Measurements from ENCODE around the gene SMTNL2.
A peak's percentile ranks its signal among the peaks of the same experiment; 100 is the strongest.

SMTNL2 gene

DNA sequence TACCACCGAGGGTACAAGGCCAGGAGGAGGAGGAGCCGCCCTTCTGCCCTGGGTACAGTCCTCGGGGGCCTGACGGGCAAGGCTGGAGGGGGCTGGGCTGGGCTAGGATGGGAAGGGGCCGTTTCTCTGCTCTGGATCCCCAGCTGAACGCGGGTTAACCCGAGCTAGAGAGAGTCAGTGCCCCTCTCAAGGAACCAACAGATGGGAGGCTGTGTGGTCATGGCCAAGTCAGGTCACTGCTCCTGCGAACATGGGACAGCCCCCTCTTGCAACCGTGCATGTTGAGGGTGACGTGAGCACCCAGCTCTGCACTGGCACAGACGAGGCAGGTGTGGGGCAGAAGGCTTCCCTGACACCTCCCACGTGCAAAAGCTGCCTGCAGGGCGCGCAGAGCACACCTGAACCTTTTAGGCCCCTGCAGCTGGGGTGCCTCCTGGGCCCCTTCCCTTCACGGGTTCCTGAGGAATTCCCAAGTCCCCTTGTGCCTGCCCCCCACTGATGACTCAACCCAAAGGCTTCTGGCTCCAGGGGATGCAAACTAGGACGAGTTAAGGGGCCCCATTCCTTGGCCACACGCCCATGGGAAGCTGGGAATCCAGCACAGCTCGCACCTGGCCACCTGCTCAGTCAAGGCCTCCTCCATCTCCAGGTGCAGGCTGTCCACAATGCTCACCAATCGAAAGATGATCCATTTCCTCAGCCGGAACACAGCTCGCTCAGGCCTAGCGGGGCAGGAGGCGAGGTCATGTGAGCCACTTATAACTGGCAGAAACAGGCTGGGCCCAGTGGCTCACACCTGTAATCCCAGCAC, 35.4 kb upstream of the SMTNL2 start:
- Histone ChIP-seq H3K36me3 (replicated peaks) (peaks cover 68% of the 10 kb centered on the region), H3K27ac (no peak overlapping the region), H3K4me3 (ENCODE audit: low read depth, low read length) (no peak overlapping the region), H3K27me3 (replicated peaks) (no peaks in the 10 kb centered on the region)
- TF ChIP-seq, protein P1, sequence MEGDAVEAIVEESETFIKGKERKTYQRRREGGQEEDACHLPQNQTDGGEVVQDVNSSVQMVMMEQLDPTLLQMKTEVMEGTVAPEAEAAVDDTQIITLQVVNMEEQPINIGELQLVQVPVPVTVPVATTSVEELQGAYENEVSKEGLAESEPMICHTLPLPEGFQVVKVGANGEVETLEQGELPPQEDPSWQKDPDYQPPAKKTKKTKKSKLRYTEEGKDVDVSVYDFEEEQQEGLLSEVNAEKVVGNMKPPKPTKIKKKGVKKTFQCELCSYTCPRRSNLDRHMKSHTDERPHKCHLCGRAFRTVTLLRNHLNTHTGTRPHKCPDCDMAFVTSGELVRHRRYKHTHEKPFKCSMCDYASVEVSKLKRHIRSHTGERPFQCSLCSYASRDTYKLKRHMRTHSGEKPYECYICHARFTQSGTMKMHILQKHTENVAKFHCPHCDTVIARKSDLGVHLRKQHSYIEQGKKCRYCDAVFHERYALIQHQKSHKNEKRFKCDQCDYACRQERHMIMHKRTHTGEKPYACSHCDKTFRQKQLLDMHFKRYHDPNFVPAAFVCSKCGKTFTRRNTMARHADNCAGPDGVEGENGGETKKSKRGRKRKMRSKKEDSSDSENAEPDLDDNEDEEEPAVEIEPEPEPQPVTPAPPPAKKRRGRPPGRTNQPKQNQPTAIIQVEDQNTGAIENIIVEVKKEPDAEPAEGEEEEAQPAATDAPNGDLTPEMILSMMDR (IDR thresholded peaks at IDR 0.05; ENCODE audit: low read depth, low read length, missing control alignments), result no peak
- no peak for DNase-seq
- in situ Hi-C loops (cut with HindIII; ENCODE audit: low pct_ligation_motif_present, low sequenced_read_pairs), result no loop called here

- Histone ChIP-seq H3K27me3 (replicated peaks) (no peaks in the 10 kb centered on the region), H3K27ac (no peak overlapping the region), H3K4me3 (ENCODE audit: low read depth, low read length) (no peak overlapping the region), H3K36me3 (replicated peaks) (peaks cover 63% of the 10 kb centered on the region)
- TF ChIP-seq, protein P1 (IDR thresholded peaks at IDR 0.05; ENCODE audit: low read depth, low read length, missing control alignments), result no peak
- in situ Hi-C loops (cut with HindIII; ENCODE audit: low pct_ligation_motif_present, low sequenced_read_pairs), result no loop called here
- DNase-seq, result no peak
Measured at GRCh38 chr17:4549781-4550533, 34.4 kb upstream of the SMTNL2 start.

DNA sequence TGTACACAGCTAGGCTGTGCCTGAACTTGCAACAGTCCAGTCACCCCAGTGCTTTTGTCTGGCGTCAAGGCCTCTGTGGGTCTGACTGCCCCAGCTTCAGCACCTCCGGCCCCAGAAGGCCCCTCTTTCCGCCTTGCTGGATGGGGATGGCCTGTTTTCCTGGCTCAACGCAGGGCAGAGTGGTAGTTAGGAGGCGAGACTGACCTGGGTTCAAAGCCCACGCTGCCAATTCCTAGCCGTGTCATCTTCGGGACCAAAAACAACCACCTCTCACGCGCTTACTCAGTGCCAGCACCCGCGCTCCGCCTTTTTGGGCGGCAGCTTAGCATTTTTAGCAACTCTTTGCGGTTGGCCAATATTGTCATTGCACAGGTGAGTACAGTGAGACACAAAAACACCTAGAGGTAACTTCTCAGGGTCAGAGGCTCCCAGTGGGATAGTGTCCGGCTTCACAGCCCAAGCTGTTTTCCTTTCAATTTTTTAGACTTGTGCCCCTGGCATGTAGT, 33.7 kb upstream of the SMTNL2 start:
- no peak overlapping the region for H3K4me3 ChIP-seq (ENCODE audit: low read depth, low read length)
- in situ Hi-C loops (cut with HindIII; ENCODE audit: low pct_ligation_motif_present, low sequenced_read_pairs), result no loop called here
- TF ChIP-seq, protein P1 (IDR thresholded peaks at IDR 0.05; ENCODE audit: low read depth, low read length, missing control alignments), result no peak
- peaks cover 63% of the 10 kb centered on the region for H3K36me3 ChIP-seq (replicated peaks)
- no peak overlapping the region for H3K27ac ChIP-seq
- no peaks in the 10 kb centered on the region for H3K27me3 ChIP-seq (replicated peaks)
- DNase-seq, result no peak

GRCh38 chr17:4551141-4551540, 33.2 kb upstream of the SMTNL2 start:
- H3K36me3 ChIP-seq (replicated peaks), result peaks cover 63% of the 10 kb centered on the region
- TF ChIP-seq, protein P1 (IDR thresholded peaks at IDR 0.05; ENCODE audit: low read depth, low read length, missing control alignments), result peak; percentile 33
- no peaks in the 10 kb centered on the region for H3K27me3 ChIP-seq (replicated peaks)
- H3K4me3 ChIP-seq (ENCODE audit: low read depth, low read length), result no peak overlapping the region
- no peak overlapping the region for H3K27ac ChIP-seq
- in situ Hi-C loops (cut with HindIII; ENCODE audit: low pct_ligation_motif_present, low sequenced_read_pairs), result no loop called here
- no peak for DNase-seq

- H3K36me3 ChIP-seq (replicated peaks), result peaks cover 58% of the 10 kb centered on the region
Measured at GRCh38 chr17:4551796-4552525, 32.4 kb upstream of the SMTNL2 start.

More at GRCh38 chr17:4551796-4552525, 32.4 kb upstream of the SMTNL2 start:
- DNase-seq, result no peak
- Histone ChIP-seq H3K27me3 (replicated peaks) (no peaks in the 10 kb centered on the region), H3K4me3 (ENCODE audit: low read depth, low read length) (no peak overlapping the region), H3K27ac (no peak overlapping the region)
- TF ChIP-seq, protein P1 (IDR thresholded peaks at IDR 0.05; ENCODE audit: low read depth, low read length, missing control alignments), result no peak
- in situ Hi-C loops (cut with HindIII; ENCODE audit: low pct_ligation_motif_present, low sequenced_read_pairs), result no loop called here
